ENCODE data around the gene SEMA4C. TPM values are rescaled to one million over a fixed set of nuclear protein-coding genes. Genes with fewer than 3 reads are reported as not detected.

SEMA4C gene
- total and polyA plus RNA-seq, 9 of the 15 experiments (the other 6 are each of a cell fraction or from before 2014, with no cell fraction given): 0.32 to 59.7 (median 23.9) TPM

GRCh38 chr2:96895032-96895745 is 25.3 kb upstream of the SEMA4C start (continued):
- peak; percentile 96 for TF ChIP-seq ZNF592 (IDR thresholded peaks at IDR 0.05)
- TF ChIP-seq GATA2 (CRISPR knock-in tag; IDR thresholded peaks at IDR 0.05): peak; percentile 80
- TF ChIP-seq RBM15 (IDR thresholded peaks at IDR 0.05; ENCODE audit: insufficient read depth, low read length): no peak
- TF ChIP-seq TBL1XR1 (IDR thresholded peaks at IDR 0.05; ENCODE audit: low read length in 2 of 2): peak in 1 of 2 experiments; percentile 84; a peak in 2 of 4 replicates
- TF ChIP-seq ZNF740 (CRISPR knock-in tag; IDR thresholded peaks at IDR 0.05): no peak
- 0 out of 4 replicates have a peak, but pooled peaks of 1 of the 2 experiments have one; percentile 15 for TF ChIP-seq ZNF740 (tag; IDR thresholded peaks at IDR 0.05)
- peak; percentile 36 to 56; a peak in 2 of 4 replicates for TF ChIP-seq MLLT1 (IDR thresholded peaks at IDR 0.05)
- peak; percentile 51; the same call in 1 of the 2 replicates for TF ChIP-seq MTA3 (IDR thresholded peaks at IDR 0.05; ENCODE audit: borderline replicate concordance)
- TF ChIP-seq NR4A1 (CRISPR knock-in tag; IDR thresholded peaks at IDR 0.05): 0 out of 2 replicates have a peak, but pooled peaks have one; percentile 66
- no peak for TF ChIP-seq NR4A1 (tag; IDR thresholded peaks at IDR 0.05)
- TF ChIP-seq BCLAF1 (IDR thresholded peaks at IDR 0.05; ENCODE audit: borderline replicate concordance in 1 of 2, control insufficient read depth in 1 of 2, low read depth in 2 of 2, low read length in 1 of 2): no peak
- TF ChIP-seq ZBTB12 (CRISPR knock-in tag; IDR thresholded peaks at IDR 0.05): no peak
- peak; percentile 80 for TF ChIP-seq RBBP5 (IDR thresholded peaks at IDR 0.05; ENCODE audit: borderline replicate concordance, insufficient read depth, low read length, poor library complexity, severe bottlenecking)
